ENCODE results near the gene BEX3. TPM values are rescaled to one million over a fixed set of nuclear protein-coding genes. Genes with fewer than 3 reads are reported as not detected.
A peak's percentile ranks its signal among the peaks of the same experiment; 100 is the strongest.

The BEX3 gene
- total RNA-seq, 2 donors from 2014 or later = 127 to 136 TPM

DNA sequence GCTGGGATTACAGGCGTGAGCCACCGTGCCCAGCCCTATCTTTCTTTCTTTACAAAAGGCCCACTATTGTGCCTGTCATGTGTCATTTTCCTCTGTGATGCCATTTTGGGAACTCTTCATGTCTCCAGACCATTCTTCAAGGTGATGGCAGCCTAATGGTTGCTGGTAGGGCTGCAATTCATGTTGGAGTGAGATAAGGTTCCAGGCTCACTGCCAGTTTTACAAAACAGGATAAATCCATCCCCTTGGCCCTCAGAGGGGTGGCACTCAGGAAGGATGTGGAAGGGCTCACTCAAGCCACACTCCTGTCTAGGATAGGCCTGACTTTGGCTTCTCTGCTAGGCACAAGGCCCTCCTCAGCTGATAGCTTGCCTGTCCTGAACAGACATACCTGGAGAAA, 16.2 kb upstream of the BEX3 start:
- Histone ChIP-seq H3K27ac (peak overlapping the region in 1 of 2 donors; percentile 11), H3K4me3 (no peak overlapping the region), H3K9me3 (no peaks in the 10 kb centered on the region), H3K27me3 (replicated peaks; ENCODE audit: insufficient read depth) (no peaks in the 10 kb centered on the region), H3K4me1 (ENCODE audit: control insufficient read depth in 1 of 2, low read depth in 2 of 2) (peaks cover 0 to 6% of the 10 kb centered on the region in 2 donors), H3K36me3 (no peaks in the 10 kb centered on the region)
- no peak for TF ChIP-seq CTCF (IDR thresholded peaks at IDR 0.05)
- ATAC-seq (ENCODE audit: insufficient number of reproducible peaks, low FRiP score, low read depth) (no peak), DNase-seq (ENCODE audit: low spot score) (no peak)

GRCh38 chrX:103360916-103361315, 15.4 kb upstream of the BEX3 start:
- no peak for ATAC-seq (ENCODE audit: insufficient number of reproducible peaks, low FRiP score, low read depth)

GRCh38 chrX:103361798-103362197, 14.5 kb upstream of the BEX3 start:
- no peak for TF ChIP-seq CTCF (IDR thresholded peaks at IDR 0.05)
- no peaks in the 10 kb centered on the region for H3K9me3 ChIP-seq
- H3K4me1 ChIP-seq (ENCODE audit: control insufficient read depth in 1 of 2, low read depth in 2 of 2) = peaks cover 0 to 6% of the 10 kb centered on the region in 2 donors
- no peaks in the 10 kb centered on the region for H3K27me3 ChIP-seq (replicated peaks; ENCODE audit: insufficient read depth)
- no peak overlapping the region for H3K4me3 ChIP-seq
- DNase-seq (ENCODE audit: low spot score) (no peak), ATAC-seq (ENCODE audit: insufficient number of reproducible peaks, low FRiP score, low read depth) (no peak)
- no peaks in the 10 kb centered on the region for H3K36me3 ChIP-seq
- no peak overlapping the region for H3K27ac ChIP-seq

More at GRCh38 chrX:103360916-103361315, 15.4 kb upstream of the BEX3 start:
- Histone ChIP-seq H3K27me3 (replicated peaks; ENCODE audit: insufficient read depth) (no peaks in the 10 kb centered on the region), H3K27ac (no peak overlapping the region), H3K4me1 (ENCODE audit: control insufficient read depth in 1 of 2, low read depth in 2 of 2) (peaks cover 0 to 6% of the 10 kb centered on the region in 2 donors), H3K9me3 (no peaks in the 10 kb centered on the region), H3K4me3 (no peak overlapping the region), H3K36me3 (no peaks in the 10 kb centered on the region)
- no peak for TF ChIP-seq CTCF (IDR thresholded peaks at IDR 0.05)
- DNase-seq (ENCODE audit: low spot score) = no peak

GRCh38 chrX:103362474-103362873, 13.9 kb upstream of the BEX3 start:
- H3K4me3 ChIP-seq = no peak overlapping the region
- no peaks in the 10 kb centered on the region for H3K9me3 ChIP-seq
- peaks cover 0 to 3% of the 10 kb centered on the region in 2 donors for H3K4me1 ChIP-seq (ENCODE audit: control insufficient read depth in 1 of 2, low read depth in 2 of 2)
- no peaks in the 10 kb centered on the region for H3K27me3 ChIP-seq (replicated peaks; ENCODE audit: insufficient read depth)
- DNase-seq (ENCODE audit: low spot score) (no peak), ATAC-seq (ENCODE audit: insufficient number of reproducible peaks, low FRiP score, low read depth) (no peak)
- no peak overlapping the region for H3K27ac ChIP-seq
- no peak for TF ChIP-seq CTCF (IDR thresholded peaks at IDR 0.05)
- no peaks in the 10 kb centered on the region for H3K36me3 ChIP-seq

- no peaks in the 10 kb centered on the region for H3K36me3 ChIP-seq
- no peaks in the 10 kb centered on the region for H3K4me1 ChIP-seq (ENCODE audit: control insufficient read depth in 1 of 2, low read depth in 2 of 2)
- no peak overlapping the region for H3K4me3 ChIP-seq
- no peak for DNase-seq (ENCODE audit: low spot score)
- H3K9me3 ChIP-seq = no peaks in the 10 kb centered on the region
- ATAC-seq (ENCODE audit: insufficient number of reproducible peaks, low FRiP score, low read depth) = no peak
- H3K27me3 ChIP-seq (replicated peaks; ENCODE audit: insufficient read depth) = no peaks in the 10 kb centered on the region
- H3K27ac ChIP-seq = no peak overlapping the region
- TF ChIP-seq CTCF (IDR thresholded peaks at IDR 0.05) = no peak
Measured at GRCh38 chrX:103363046-103363445, 13.3 kb upstream of the BEX3 start.
